Measurements from ENCODE around the gene SMG9. TPM values are rescaled to one million over a fixed set of nuclear protein-coding genes. Genes with fewer than 3 reads are reported as not detected.
A peak's percentile ranks its signal among the peaks of the same experiment; 100 is the strongest.

Gene SMG9
- total RNA-seq, 1 donor from 2014 or later, result 35.0 TPM

- H3K4me2 ChIP-seq (ENCODE audit: low read length), result peak overlapping the region; percentile 84
- peak overlapping the region; percentile 31 for H3K9ac ChIP-seq (ENCODE audit: low read length)
These were observed 24.5 kb upstream of the SMG9 start for GRCh38 chr19:43779147-43779819.

GRCh38 chr19:43778651-43779050 is 23.9 kb upstream of the SMG9 start:
- no peaks in the 10 kb centered on the region for H3K27me3 ChIP-seq (ENCODE audit: insufficient read depth, low read length)
- H3K4me3 Mint-ChIP-seq (ENCODE audit: unreplicated experiment), result peak overlapping the region; percentile 14
- FAIRE-seq, result no peak

More at GRCh38 chr19:43779147-43779819, 24.5 kb upstream of the SMG9 start:
- Mint-ChIP-seq H3K27me3 (ENCODE audit: low read depth, unreplicated experiment) (peaks cover 12% of the 10 kb centered on the region), H3K9me3 (ENCODE audit: unreplicated experiment) (peaks cover 2% of the 10 kb centered on the region), H3K4me1 (ENCODE audit: low read depth, unreplicated experiment) (peaks cover 46% of the 10 kb centered on the region), H3K36me3 (ENCODE audit: low read depth, unreplicated experiment) (peaks cover 2% of the 10 kb centered on the region), H3K4me3 (ENCODE audit: unreplicated experiment) (no peak overlapping the region), H3K27ac (ENCODE audit: unreplicated experiment) (no peak overlapping the region)
- no peaks in the 10 kb centered on the region for H4K20me1 ChIP-seq (ENCODE audit: insufficient read depth, low read length)
- FAIRE-seq (no peak), DNase-seq (ENCODE audit: low read depth) (no peak)
- peaks cover 11% of the 10 kb centered on the region for H3K79me2 ChIP-seq (ENCODE audit: insufficient read depth, low read length)
- no peaks in the 10 kb centered on the region for H3K9me3 ChIP-seq (ENCODE audit: insufficient read depth, low read depth, low read length)
- H2AFZ ChIP-seq (ENCODE audit: low read depth, low read length), result no peak overlapping the region
- peak overlapping the region; percentile 13 for H3K4me3 ChIP-seq (ENCODE audit: insufficient read depth, low read depth, low read length)
- TF ChIP-seq CTCF (IDR thresholded peaks at IDR 0.05; ENCODE audit: insufficient read depth, low read depth, low read length) (no peak), EZH2 (IDR thresholded peaks at IDR 0.05; ENCODE audit: insufficient read depth, low read length) (no peak)
- H3K36me3 ChIP-seq (ENCODE audit: insufficient read depth, low read length), result no peaks in the 10 kb centered on the region
- H3K4me1 ChIP-seq (ENCODE audit: insufficient read depth, low read length), result peaks cover 44% of the 10 kb centered on the region
- no peak overlapping the region for H3K27ac ChIP-seq (ENCODE audit: low read depth, low read length)
- H3K27me3 ChIP-seq (ENCODE audit: insufficient read depth, low read length), result no peaks in the 10 kb centered on the region

More at GRCh38 chr19:43778651-43779050, 23.9 kb upstream of the SMG9 start:
- H3K27ac Mint-ChIP-seq (ENCODE audit: unreplicated experiment), result no peak overlapping the region
- Histone ChIP-seq H3K79me2 (ENCODE audit: insufficient read depth, low read length) (peaks cover 11% of the 10 kb centered on the region), H3K36me3 (ENCODE audit: insufficient read depth, low read length) (no peaks in the 10 kb centered on the region), H4K20me1 (ENCODE audit: insufficient read depth, low read length) (no peaks in the 10 kb centered on the region), H3K4me3 (ENCODE audit: insufficient read depth, low read depth, low read length) (no peak overlapping the region), H3K4me1 (ENCODE audit: insufficient read depth, low read length) (peaks cover 39% of the 10 kb centered on the region), H3K4me2 (ENCODE audit: low read length) (no peak overlapping the region), H3K9ac (ENCODE audit: low read length) (no peak overlapping the region), H2AFZ (ENCODE audit: low read depth, low read length) (no peak overlapping the region), H3K27ac (ENCODE audit: low read depth, low read length) (no peak overlapping the region), H3K9me3 (ENCODE audit: insufficient read depth, low read depth, low read length) (no peaks in the 10 kb centered on the region)
- TF ChIP-seq EZH2 (IDR thresholded peaks at IDR 0.05; ENCODE audit: insufficient read depth, low read length) (no peak), CTCF (IDR thresholded peaks at IDR 0.05; ENCODE audit: insufficient read depth, low read depth, low read length) (no peak)
- DNase-seq (ENCODE audit: low read depth), result no peak
- peaks cover 2% of the 10 kb centered on the region for H3K9me3 Mint-ChIP-seq (ENCODE audit: unreplicated experiment)
- H3K27me3 Mint-ChIP-seq (ENCODE audit: low read depth, unreplicated experiment), result peaks cover 17% of the 10 kb centered on the region
- peaks cover 2% of the 10 kb centered on the region for H3K36me3 Mint-ChIP-seq (ENCODE audit: low read depth, unreplicated experiment)
- H3K4me1 Mint-ChIP-seq (ENCODE audit: low read depth, unreplicated experiment), result peaks cover 40% of the 10 kb centered on the region

Data from astrocyte (in vitro differentiated cells and primary cell).